HG03045 (cell line): ENCODE data around the gene HMCN2.

Source experiments
- ATAC-seq: cut with Tn5 transposase; IDR thresholded peaks from one replicate; pipeline ENCODE4 v1.9.1; 2021; ENCODE audit warnings: mild to moderate bottlenecking, moderate library complexity; ENCODE audit not compliant: unreplicated experiment

The HMCN2 gene

DNA sequence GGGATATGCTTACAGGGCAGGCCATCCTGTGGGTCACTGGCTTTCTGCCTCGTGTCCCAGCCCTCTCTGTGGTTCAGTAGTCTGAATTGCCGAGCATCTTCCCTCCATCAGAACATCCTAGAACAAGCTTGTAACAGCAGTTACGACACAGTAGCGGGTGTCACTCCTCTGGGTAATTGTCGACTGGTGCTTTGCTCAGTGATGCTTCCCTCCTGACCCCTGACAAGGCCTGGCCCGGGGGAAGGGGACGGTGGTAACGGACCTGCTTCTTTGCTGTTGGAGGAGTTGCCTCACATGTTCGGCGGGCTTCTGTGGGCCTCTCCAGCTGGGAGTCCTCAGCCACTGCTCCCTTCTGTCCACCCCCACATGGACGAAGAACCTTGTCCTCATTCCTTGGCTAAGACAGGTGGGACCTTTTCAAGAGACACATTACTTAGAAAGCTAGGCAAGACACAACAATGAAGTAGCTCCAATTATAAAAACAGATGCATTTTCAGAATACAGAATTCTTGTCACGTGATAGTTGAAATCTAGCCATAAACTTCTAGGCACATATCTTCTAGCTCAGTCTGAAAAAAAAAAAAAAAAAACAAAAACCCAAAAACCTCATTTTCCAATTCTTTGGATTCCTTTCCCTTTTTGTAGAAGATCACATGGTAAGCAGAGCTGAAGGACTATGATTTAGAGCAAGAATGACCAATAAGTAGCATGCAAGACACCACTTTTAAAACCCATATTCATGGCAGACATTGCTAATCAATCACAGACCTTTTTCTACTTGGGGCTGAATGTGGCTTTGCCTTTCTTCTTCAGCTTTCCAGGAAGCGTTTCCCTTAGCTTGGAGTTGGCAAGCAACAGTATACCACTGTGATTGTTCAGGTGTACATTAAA lies 25.0 kb downstream of the HMCN2 start:
- ATAC-seq, result no peak

DNA sequence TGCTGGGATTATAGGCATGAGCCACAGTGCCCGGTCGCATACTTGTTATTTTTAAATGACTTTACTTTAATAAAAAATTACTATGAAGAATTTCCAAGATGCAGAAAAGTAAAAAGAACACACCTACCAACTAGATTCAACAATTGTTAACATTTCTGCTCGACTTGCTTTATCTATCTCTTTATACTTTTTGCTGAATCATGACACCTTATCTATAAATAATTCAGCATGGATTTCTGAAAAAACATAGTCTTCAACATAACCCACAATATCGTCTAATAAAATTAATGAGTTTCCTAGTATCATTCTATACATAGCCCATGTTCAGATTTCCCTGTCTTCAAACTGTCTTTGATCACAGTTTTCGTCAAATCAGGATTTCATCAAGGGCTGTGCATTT lies 25.9 kb downstream of the HMCN2 start:
- ATAC-seq, result no peak

DNA sequence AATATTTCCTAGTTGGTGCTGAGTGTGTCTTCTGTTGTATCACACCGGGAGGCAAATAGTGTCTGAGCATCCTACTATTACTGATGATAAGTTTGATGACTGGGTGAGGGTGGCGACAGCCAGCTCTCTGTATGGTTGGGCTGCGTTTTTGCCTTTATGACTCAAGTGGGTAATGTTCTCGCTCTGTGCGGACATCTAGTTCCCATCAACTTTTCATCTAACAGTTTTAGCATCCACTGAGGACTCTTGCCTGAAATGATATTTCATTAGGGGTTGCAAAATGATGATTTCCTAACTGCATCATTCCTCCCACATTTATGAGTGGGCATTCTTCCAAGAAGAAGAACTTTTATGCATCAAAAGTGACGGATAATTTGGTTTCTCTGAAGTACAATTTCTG lies 26.5 kb downstream of the HMCN2 start:
- no peak for ATAC-seq

DNA sequence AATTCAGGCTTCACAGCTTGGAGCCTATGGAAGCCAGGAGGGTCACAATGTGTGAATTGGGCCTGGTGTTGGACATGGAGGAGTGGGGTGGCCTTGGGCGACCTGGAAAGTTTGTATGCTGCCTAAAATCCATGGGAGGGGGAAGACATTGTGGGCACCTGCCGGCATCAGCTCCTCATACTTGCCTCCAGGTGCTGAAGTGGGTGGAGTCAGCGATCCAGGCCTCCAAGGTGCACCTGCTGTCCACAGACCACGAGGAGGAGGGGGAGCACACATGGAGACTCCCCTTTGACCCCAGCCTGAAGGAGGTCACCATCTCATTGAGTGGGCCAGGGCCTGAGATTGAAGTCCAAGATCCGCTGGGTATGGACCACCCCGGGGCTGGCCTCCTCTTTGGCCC lies 29.1 kb downstream of the HMCN2 start:
- ATAC-seq, result no peak

DNA sequence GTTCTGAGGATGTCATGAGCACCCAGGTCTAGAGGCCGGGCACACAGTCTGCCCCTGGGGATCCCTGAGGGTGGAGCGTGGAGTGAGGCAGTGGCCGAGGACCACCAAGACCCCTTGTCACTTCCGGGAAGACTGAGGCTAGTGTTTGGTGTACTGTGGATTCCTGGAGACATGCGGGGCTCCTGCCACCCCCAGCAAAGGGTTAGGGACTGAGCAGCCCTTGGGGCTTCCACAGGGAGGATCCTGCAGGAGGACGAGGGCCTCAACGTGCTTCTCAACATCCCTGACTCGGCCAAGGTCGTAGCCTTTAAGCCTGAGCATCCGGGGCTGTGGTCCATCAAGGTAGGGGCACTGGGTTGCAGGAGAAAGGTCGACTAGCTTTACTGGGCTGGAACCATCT lies 29.9 kb downstream of the HMCN2 start:
- ATAC-seq, result no peak

DNA sequence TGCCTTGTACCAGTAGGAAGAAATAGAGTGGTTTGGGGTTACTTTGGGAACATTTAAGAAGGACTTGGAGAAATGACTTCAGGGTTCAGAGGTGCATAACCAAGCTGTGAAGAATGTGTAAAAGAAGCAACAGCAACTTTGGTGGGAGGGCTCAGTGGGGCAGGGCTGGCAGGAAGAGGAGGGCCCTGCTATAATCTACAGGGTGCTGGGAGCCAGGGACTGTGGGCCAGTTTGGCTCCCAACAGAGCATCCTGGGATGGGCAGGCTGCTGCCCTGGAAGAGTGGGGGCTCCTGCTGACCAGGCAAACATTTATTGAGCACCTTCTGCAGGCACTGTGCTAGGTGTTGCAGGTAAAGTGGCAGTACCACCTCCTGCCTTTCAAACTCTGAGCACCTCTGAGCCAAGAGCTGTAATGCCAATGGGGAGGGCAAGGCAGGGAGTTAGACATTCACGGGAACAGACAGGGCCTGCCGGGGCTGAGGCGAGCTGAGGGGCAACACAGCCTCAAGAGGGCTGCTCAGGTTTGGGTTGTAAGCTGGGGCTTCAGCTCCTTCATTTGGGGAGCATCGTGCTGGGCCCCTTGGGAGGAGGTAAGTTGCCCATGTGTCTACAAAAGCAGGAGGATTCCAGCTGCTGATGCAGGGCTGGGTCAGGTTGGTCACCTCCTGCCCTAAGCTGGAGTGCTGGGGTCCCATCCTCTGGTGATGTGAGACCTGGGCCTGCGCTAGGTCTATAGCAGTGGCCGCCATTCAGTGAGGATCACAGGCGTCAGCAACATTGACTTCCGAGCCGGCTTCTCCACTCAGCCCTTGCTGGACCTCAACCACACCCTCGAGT lies 30.6 kb downstream of the HMCN2 start:
- ATAC-seq, result no peak

DNA sequence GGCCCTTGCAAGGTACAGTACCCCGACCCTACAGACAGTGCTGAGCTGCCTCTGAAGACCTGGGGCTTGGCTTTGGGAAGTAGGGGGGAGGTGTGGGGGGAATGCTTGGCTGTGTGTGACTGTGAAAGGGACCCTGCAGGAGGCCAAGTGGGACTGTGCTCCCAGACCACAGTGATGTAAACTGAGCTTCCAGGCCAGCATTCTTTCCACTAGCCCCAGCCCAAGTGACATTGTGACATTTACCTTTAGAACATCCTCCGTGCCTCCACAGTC lies 31.2 kb downstream of the HMCN2 start:
- ATAC-seq, result no peak

DNA sequence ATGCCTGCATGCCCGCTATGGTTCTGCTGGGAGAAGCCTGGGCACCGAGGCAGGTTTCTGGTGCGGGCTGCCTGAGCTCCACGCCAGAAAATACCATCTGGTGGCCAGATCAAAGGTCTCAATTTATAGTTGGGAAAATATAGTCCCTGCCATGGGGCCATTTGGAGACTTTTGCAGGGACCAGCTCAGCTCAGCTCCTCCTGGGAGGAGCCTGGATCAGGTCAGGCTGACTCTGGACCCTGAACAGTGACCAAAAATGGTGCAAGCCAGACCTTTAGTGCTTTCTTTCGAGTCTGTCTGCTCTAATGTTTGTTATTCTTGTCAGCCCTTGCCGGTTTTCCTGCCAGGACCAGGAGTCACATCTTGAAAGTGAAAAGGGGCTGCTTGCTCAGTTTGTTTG lies 31.8 kb downstream of the HMCN2 start:
- ATAC-seq, result no peak

DNA sequence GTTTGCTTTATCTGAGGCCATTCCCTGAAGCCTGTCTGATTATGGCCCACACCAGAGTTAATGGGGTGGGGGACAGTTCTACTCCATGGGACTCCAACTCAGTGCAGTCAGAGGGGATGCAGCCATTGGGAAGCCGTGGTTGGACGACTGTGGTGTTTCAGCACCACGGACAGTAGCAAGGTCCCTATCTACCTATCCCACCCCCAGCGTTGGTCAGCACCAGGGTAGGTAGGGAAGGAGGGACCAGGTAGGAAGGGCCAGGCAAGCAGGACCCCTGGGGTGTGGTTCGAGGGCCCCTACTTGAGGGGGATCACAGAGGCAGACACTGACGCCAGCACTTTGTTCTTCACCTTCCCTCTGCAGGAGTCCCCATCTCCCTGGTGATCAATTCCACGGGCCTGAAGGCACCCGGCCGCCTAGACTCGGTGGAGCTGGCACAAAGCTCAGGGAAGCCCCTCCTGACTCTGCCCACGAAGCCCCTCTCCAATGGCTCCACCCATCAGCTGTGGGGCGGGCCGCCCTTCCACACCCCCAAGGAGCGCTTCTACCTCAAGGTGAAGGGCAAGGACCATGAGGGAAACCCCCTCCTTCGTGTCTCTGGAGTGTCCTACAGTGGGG lies 33.2 kb downstream of the HMCN2 start:
- ATAC-seq, result no peak

DNA sequence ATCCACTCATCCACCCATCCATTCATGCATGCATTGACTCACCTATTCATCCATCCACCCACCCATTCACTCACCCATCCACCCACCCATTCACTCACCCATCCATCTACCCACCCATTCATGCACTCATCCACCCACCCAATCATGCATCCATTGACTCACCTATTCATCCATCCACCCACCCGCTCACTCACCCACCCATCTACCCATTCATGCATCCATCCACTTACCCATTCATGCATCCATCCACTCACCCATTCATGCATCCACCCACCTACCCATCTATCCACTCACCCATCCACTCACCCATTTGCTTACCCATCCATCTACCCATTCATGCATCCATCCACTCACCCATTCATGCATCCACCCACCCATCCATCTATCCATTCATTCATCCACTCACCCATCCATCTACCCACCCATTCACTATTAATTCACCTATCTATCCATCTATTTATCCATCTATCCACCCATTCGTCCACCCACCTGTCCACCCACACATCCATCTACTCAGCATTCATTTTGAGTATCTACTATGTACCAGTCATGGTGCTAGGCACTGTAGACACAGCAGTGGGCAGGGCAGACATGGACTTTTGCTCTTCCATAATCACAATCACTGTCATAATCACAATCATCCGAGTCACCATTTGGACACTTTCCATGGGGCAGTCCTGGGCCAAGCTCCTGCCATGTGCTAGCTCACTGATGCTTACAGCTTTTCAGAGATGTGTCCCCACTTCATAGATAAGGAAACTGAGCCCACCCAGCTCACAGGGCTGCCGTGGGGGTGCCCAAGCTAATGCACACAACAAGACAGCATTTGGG lies 34.4 kb downstream of the HMCN2 start:
- ATAC-seq, result no peak

DNA sequence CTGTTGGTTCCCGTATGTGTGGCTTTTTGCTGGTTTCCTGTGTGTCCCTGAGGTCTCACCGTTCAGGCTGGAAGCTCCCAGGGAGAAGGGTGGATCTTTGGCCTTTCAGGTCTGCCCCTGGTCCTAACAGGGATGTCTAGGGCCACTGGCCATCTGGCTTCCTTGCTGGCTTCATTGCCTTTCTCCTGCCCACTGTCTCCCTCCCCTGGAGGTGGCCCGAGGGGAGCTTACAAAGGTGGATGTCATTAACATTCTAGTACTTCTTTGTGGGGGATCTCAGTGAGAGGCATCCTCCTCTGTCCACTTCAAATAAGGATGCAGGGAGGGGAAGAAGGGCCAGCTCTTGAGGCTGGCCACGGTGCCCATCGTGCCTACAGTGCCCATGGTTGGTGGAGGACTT lies 35.2 kb downstream of the HMCN2 start:
- ATAC-seq, result no peak

DNA sequence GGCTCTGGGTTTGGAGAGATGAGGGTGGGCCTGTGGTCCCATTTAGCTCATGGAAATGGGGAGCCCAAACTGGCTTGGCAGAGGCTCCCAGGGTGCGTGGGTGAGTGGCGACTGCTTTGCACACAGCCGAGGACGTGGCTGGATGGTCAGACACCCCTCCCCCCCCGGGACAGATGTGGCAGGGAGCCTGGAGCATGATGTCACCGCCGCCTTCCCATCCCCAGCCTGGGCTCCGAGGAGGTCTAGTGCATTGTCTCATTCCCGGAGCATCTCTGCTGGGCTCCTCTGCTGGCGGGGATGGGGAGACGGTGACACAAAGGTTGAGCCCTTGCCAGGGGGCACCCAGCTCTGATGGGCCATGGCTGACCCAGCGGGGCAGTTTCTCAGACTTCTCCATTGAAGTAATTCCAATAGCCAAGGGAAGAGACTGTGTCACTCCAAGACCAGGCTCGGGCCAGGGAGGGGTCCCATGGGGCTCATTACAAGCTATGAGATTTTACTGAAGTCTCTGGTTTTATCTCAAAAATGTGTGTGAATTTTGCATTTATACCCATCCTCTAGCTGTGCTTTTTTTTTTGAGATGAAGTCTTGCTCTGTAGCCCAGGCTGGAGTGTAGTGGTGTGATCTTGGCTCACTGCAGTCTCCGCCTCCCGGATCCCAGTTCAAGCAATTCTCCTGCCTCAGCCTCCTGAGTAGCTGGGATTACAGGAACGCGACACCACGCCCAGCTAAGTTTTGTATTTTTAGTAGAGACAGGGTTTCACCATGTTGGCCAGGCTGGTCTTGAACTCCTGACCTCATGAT lies 36.1 kb downstream of the HMCN2 start:
- ATAC-seq, result no peak

DNA sequence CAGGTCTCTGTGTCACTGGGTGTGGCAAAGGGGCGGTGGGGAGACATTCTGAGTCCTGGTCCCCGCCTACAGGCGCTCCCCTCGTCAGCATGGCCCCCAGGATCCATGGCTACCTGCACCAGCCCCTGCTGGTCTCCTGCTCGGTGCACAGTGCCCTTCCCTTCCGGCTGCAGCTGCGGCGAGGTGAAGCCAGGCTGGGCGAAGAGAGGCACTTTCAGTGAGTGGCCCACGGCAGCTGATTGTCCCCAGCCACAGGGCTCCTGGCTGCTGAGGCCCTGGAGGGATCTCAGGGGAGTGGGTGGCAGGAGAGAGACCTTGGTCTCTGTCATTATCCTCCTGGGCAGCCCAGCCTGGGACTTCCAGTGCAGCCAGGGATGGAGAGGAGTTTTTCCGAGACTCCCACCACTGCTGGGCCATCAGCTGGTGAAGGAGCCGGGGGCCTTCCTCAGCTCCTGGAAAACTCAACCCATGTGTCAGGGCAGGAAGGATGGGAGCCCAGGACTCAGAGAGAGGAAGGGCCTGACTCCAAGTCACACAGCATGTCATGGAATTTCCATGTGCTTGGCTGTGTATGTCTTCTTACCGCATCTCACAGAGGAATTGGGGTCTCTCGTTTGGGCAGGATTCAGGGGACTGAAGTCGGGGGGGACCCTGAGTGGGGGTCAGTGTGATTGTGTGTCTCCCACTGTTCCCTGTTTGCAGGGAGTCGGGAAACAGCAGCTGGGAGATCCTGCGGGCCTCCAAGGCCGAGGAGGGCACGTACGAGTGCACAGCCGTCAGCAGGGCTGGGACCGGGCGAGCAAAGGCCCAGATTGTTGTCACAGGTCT lies 37.4 kb downstream of the HMCN2 start:
- no peak for ATAC-seq

DNA sequence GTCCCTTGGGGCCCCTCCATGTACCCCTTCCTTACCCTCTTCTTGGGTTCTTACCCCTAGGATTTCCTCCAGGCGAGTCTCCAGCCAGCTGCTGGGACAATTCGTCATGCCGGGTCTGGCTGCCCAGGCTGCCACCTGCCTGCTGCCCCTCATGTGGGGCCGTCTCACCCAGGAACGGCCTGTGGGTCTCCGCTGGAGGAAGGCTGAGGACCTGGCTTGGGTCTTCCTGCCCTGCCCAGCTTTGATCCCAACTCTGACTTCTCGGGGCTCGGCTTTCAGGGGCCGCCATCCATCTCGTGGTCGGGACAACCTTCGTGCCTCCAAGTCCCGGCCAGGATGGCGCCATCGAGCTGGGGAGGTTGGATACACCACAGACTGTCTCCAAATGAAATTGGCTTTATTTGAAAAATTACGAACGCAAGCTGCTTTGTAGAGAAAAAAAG lies 38.1 kb downstream of the HMCN2 start:
- ATAC-seq, result no peak

DNA sequence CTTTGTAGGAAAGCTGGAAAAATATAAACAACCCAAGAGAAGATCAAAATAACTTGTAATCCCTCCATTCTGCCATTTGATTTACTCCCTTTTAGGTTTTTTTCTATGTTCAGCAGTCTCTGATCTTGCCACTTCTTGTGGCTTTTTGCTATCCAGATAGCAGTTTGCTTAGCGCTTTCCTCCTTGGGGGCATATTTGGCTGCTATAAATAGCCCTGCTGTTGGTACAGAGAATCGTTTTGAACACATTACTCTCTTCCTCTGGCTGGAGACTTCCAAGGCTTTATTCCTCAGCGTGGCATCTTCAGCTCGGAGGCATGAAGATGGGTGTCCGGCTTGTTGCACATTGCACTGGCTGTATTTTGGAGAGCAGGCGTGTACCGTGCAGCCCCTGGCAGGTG lies 38.6 kb downstream of the HMCN2 start:
- no peak for ATAC-seq

DNA sequence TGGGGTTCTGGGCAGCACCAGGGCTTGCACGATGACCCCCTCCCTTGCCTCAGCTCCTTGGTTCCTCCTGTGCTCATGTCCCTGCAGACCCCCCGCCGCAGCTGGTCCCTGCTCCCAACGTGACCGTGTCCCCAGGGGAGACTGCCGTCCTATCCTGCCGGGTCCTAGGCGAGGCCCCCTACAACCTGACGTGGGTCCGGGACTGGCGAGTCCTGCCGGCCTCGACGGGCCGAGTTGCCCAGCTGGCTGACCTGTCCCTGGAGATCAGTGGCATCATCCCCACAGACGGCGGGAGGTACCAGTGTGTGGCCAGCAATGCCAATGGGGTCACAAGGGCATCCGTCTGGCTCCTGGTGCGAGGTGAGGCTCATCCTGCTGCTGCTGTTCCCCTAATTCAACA lies 39.1 kb downstream of the HMCN2 start:
- ATAC-seq, result no peak

DNA sequence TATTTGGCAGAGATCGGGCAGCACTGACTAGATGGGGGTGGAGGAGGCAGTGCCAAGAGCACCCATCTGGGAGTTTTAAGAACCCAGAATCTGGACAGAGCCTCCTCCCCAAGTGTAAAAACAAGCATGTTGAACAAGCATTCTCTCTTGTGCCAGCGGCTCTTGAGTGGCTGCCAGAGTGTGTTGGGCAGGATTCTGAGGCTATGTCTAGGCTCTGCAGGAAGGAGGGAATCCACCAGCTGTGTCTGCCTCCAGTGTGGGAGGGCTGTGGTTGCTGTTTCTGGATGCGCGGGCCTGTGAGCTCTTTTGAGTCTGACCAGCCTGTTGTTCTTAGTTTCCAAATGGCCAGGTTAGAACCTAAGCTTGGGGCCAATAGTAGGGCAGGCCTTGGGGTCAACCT lies 39.8 kb downstream of the HMCN2 start:
- no peak for ATAC-seq

DNA sequence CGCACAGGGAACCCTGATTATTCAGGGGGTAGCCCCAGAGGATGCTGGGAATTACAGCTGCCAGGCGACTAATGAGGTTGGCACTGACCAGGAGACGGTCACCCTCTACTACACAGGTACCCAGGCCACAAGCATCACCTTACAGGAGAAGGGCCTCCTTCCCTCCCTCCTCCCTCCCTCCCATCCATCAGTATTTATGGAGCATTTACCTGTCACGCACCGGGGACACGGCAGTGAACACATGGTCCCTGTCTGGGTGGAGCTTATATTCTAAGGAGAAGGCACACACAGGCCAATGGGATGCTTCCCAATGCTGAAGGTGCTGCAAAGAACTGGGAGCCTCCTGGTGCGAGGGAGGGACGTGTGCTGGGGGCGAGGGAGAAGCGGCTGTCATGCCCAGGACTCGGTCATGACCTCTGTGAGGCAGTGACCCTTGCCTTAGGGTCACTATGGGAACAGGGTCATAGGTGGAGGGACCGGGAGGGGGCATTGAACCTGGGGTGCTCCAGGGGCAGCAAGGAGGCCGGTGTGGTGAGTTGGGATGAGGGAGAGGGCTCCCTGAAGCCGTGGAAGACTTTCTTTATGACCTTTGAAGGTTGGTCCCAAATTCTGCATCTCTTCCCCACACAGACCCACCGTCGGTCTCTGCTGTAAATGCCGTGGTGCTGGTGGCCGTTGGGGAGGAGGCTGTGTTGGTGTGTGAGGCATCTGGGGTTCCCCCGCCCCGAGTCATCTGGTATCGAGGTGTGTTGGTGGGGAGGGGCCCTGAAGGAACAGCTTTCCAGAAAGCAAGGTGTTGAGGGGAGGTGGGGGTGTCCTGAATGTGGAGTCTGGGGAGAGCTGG lies 41.5 kb downstream of the HMCN2 start:
- ATAC-seq, result no peak

DNA sequence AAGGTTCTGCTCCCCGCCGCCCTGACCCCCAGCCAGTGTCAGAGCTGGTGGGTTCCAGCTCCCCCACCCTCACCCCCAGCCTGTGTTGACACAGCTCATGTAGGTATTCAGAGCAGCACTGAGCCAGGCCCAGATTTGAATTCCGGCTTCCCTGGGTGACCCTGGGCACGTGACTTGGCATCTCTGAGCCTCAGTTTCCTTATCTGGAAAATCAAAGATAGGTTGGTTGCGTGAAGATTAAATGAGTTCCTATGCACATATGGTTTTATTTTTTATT lies 42.0 kb downstream of the HMCN2 start:
- ATAC-seq, result no peak
